GM12891 (cell line): ENCODE results near the gene RBFOX2.

Experiments
- POLR2A ChIP-seq: IDR thresholded peaks from 2 replicates; pipeline ENCODE4 v1.6.1; 2011; ENCODE audit warnings: low read depth, low read length, control low read depth
- POLR2AphosphoS5 ChIP-seq: IDR thresholded peaks from 2 replicates; pipeline ENCODE4 v1.6.1; 2011; ENCODE audit warnings: low read depth, low read length, control low read depth
- POU2F2 ChIP-seq: IDR thresholded peaks from 2 replicates; pipeline ENCODE4 v1.6.1; 2011; ENCODE audit warnings: low read depth, mild to moderate bottlenecking, control low read depth, low read length, moderate library complexity
- TAF1 ChIP-seq: IDR thresholded peaks from 2 replicates; pipeline ENCODE4 v1.6.1; 2011; ENCODE audit warnings: low read depth, low read length, control low read depth

- no peak for TF ChIP-seq TAF1
- TF ChIP-seq POLR2A: no peak
- TF ChIP-seq POU2F2: no peak
- TF ChIP-seq POLR2AphosphoS5: no peak
Observed at GRCh38 chr22:35809816-35810215, 218.8 kb downstream of the RBFOX2 start.
